IMR-90 (cell line): Measurements from ENCODE around the gene SKAP1. TPM values are rescaled to one million over a fixed set of nuclear protein-coding genes. Genes with fewer than 3 reads are reported as not detected.

Experiments
- ATAC-seq: fragments of 200-7000 bp; cut with Tn5 transposase; 2 replicates; pipeline ENCODE4 v1.9.1; 2020; ENCODE audit warnings: low read depth, mild to moderate bottlenecking, moderate library complexity
- BruUV-seq: library from RNA; stranded (reverse); fragments of 400-500 nt; replicated peaks from 2 replicates; lab custom pipeline; 2021; lab: Mats Ljungman, UMichigan
- CTCF ChIA-PET: fragments of 300-600 bp; formaldehyde crosslinking; extraction: SDS; loops from one replicate; lab custom pipeline; 2021; ENCODE audit warnings: antibody characterized with exemption; lab: Yijun Ruan, JAX
- POLR2A ChIA-PET: fragments of 300-600 bp; sonication (Branson Sonifier 250); formaldehyde crosslinking; loops from one replicate; lab custom pipeline; 2022; ENCODE audit warnings: antibody characterized with exemption; ENCODE audit not compliant: unreplicated experiment; lab: Charles Lee
- DNase-seq: peaks from one replicate; pipeline ENCODE4 v3.0.0; 2013
- H2AFZ ChIP-seq: replicated peaks from 2 replicates; pipeline ENCODE3; 2013; ENCODE audit warnings: low read length, mild to moderate bottlenecking; ENCODE audit not compliant: poor library complexity
- H2AK5ac ChIP-seq: 2 replicates; pipeline ENCODE4 v1.6.1; 2013; ENCODE audit warnings: low read depth, low read length, inconsistent platforms
- H2AK9ac ChIP-seq: replicated peaks from 2 replicates; pipeline ENCODE3; 2013; ENCODE audit warnings: mild to moderate bottlenecking, low read depth, low read length, moderate library complexity; ENCODE audit not compliant: poor library complexity
- H2BK120ac ChIP-seq: 2 replicates; pipeline ENCODE4 v1.6.1; 2013; ENCODE audit warnings: low read depth, low read length, inconsistent platforms
- H2BK15ac ChIP-seq: 3 replicates; pipeline ENCODE4 v1.6.1; 2013; ENCODE audit warnings: low read depth, low read length, inconsistent platforms
- H2BK20ac ChIP-seq: 2 replicates; pipeline ENCODE4 v1.6.1; 2013; ENCODE audit warnings: low read depth, mild to moderate bottlenecking, inconsistent platforms, low read length, moderate library complexity
- H2BK5ac ChIP-seq: 2 replicates; pipeline ENCODE4 v1.6.1; 2013; ENCODE audit warnings: mild to moderate bottlenecking, low read depth, low read length, inconsistent platforms; ENCODE audit not compliant: poor library complexity, severe bottlenecking
- H3K14ac ChIP-seq: replicated peaks from 2 replicates; pipeline ENCODE4 v1.6.1; 2013; ENCODE audit warnings: low read depth, low read length, inconsistent platforms
- H3K18ac ChIP-seq: 2 replicates; pipeline ENCODE4 v1.6.1; 2013; ENCODE audit warnings: low read depth, low read length, control low read depth
- H3K23ac ChIP-seq: 2 replicates; pipeline ENCODE4 v1.6.1; 2013; ENCODE audit warnings: low read depth, low read length, inconsistent platforms
- H3K27ac ChIP-seq: 2 replicates; pipeline ENCODE4 v1.5.1; 2013; ENCODE audit warnings: mild to moderate bottlenecking, control low read depth, low read length; ENCODE audit not compliant: insufficient read depth
- H3K27me3 ChIP-seq: 2 replicates; pipeline ENCODE4 v1.6.1; 2013; ENCODE audit warnings: low read length; ENCODE audit not compliant: control insufficient read depth, insufficient read depth
- H3K36me3 ChIP-seq: 2 replicates; pipeline ENCODE4 v1.6.1; 2013; ENCODE audit warnings: low read length, mixed read lengths; ENCODE audit not compliant: control insufficient read depth, insufficient read depth
- H3K4ac ChIP-seq: 2 replicates; pipeline ENCODE4 v1.6.1; 2013; ENCODE audit warnings: low read depth, low read length, inconsistent platforms
- H3K4me1 ChIP-seq: 2 replicates; pipeline ENCODE4 v1.6.1; 2013; ENCODE audit warnings: low read length, mixed read lengths; ENCODE audit not compliant: control insufficient read depth, insufficient read depth
- H3K4me2 ChIP-seq: 2 replicates; pipeline ENCODE4 v1.6.1; 2013; ENCODE audit warnings: low read depth, mild to moderate bottlenecking, control low read depth, low read length, moderate library complexity
- H3K4me3 ChIP-seq: 2 replicates; pipeline ENCODE4 v1.5.1; 2013; ENCODE audit warnings: low read depth, mild to moderate bottlenecking, control low read depth, low read length, moderate library complexity; ENCODE audit not compliant: insufficient read depth
- H3K56ac ChIP-seq: 2 replicates; pipeline ENCODE4 v1.6.1; 2013; ENCODE audit warnings: low read length, inconsistent platforms; ENCODE audit not compliant: insufficient read depth; ENCODE audit errors: extremely low read depth
- H3K79me1 ChIP-seq, 2 experiments: 2 replicates each; pipeline ENCODE4 v1.6.1; 2013; ENCODE audit warnings: low read length in 2 of 2, inconsistent platforms in 1 of 2, low read depth in 1 of 2
- H3K9ac ChIP-seq: 2 replicates; pipeline ENCODE4 v1.6.1; 2013; ENCODE audit warnings: low read depth, low read length, control low read depth
- H3K9me1 ChIP-seq: 2 replicates; pipeline ENCODE4 v1.6.1; 2013; ENCODE audit warnings: low read length, inconsistent platforms; ENCODE audit not compliant: insufficient read depth
- H3K9me3 ChIP-seq: 2 replicates; pipeline ENCODE4 v1.6.1; 2013; ENCODE audit warnings: low read length; ENCODE audit not compliant: control insufficient read depth, insufficient read depth
- H4K20me1 ChIP-seq: 2 replicates; pipeline ENCODE4 v1.6.1; 2013; ENCODE audit warnings: low read length, inconsistent platforms; ENCODE audit not compliant: insufficient read depth
- H4K5ac ChIP-seq: 2 replicates; pipeline ENCODE4 v1.6.1; 2013; ENCODE audit warnings: mild to moderate bottlenecking, low read depth, low read length, control low read depth
- H4K8ac ChIP-seq, 2 experiments: 2 replicates each; pipeline ENCODE4 v1.6.1; 2013; ENCODE audit warnings: low read depth in 2 of 2, low read length in 2 of 2, control low read depth in 1 of 2, inconsistent platforms in 1 of 2
- H4K91ac ChIP-seq: 2 replicates; pipeline ENCODE4 v1.6.1; 2013; ENCODE audit warnings: low read depth, low read length, inconsistent platforms; ENCODE audit not compliant: insufficient read depth
- BHLHE40 ChIP-seq: fragments of 150-350 bp; IDR thresholded peaks from 2 replicates; pipeline ENCODE4 v1.6.1; 2016; ENCODE audit warnings: mild to moderate bottlenecking, low read depth, low read length
- CHD1 ChIP-seq: IDR thresholded peaks from 2 replicates; pipeline ENCODE4 v1.6.1; 2012; ENCODE audit warnings: low read depth, low read length, improper control_type of control experiment
- FOS ChIP-seq: fragments of 150-350 bp; IDR thresholded peaks from 2 replicates; pipeline ENCODE4 v1.6.1; 2016; ENCODE audit warnings: low read depth, low read length
- MAZ ChIP-seq: IDR thresholded peaks from 2 replicates; pipeline ENCODE4 v1.6.1; 2012; ENCODE audit warnings: low read depth, mild to moderate bottlenecking, low read length, improper control_type of control experiment, moderate library complexity, borderline replicate concordance
- NFE2L2 ChIP-seq: fragments of 150-350 bp; IDR thresholded peaks from 2 replicates; pipeline ENCODE4 v1.6.1; 2016; ENCODE audit warnings: low read depth, mild to moderate bottlenecking, low read length
- USF2 ChIP-seq: fragments of 150-350 bp; IDR thresholded peaks from 2 replicates; pipeline ENCODE4 v1.6.1; 2017; ENCODE audit warnings: mild to moderate bottlenecking, antibody characterized with exemption, low read length, low read depth
- WGBS, 2 experiments: methylation state at CpG; one replicate each; pipeline versions ENCODE4 v1.1.5 to v1.1.7; 2013; ENCODE audit warnings: missing lambda C conversion rate in 2 of 2; ENCODE audit not compliant: insufficient read length in 1 of 2; ENCODE audit errors: extremely low coverage in 2 of 2; 5-methylcytosine and 5-hydroxymethylcytosine counted together
- dilution Hi-C: fragments of 300-500 bp; cut with HindIII; formaldehyde crosslinking; loops from one replicate; pipeline ENCODE4 v1.14.3; 2018; ENCODE audit warnings: low sequenced_read_pairs; ENCODE audit not compliant: unreplicated experiment
- in situ Hi-C: fragments of 300-500 bp; cut with MboI; formaldehyde crosslinking; loops from 3 replicates; pipeline ENCODE4 v1.14.3; 2019; ENCODE audit warnings: low sequenced_read_pairs, inconsistent platforms, mixed read lengths
- intact Hi-C: fragments of 100-400 bp; cut with micrococcal nuclease; formaldehyde crosslinking; loops from 2 replicates; pipeline ENCODE4 v1.10.0; 2022
- polyA plus RNA-seq, 3 experiments: library from polyadenylated mRNA; depleted of rRNA; stranded (reverse); fragments of >200 nt; gene quantifications; 2 replicates each; pipeline ENCODE4 v1.2.3, GENCODE V29; 2012; ENCODE audit warnings: low replicate concordance in 1 of 3
- total RNA-seq: library from RNA; depleted of rRNA; stranded (reverse); fragments of >200 nt; gene quantifications from 2 replicates; pipeline ENCODE4 v1.2.3, GENCODE V29; 2012
- TF ChIP-seq, protein P1 (sequence below): fragments of 150-350 bp; IDR thresholded peaks from 2 replicates; pipeline ENCODE4 v1.6.1; 2016; ENCODE audit warnings: low read depth, mild to moderate bottlenecking, low read length, moderate library complexity, borderline replicate concordance

SKAP1 gene
- total and polyA plus RNA-seq, 2 of the 4 experiments (the other 2 are of a cell fraction), result not detected

GRCh38 chr17:48314716-48315115 lies 115.3 kb downstream of the SKAP1 start:
- Histone ChIP-seq H3K4me3 (no peak overlapping the region), H3K9me3 (no peaks in the 10 kb centered on the region), H4K91ac (no peak overlapping the region), H2BK20ac (no peak overlapping the region), H3K23ac (no peak overlapping the region), H3K27ac (no peak overlapping the region), H3K9me1 (no peaks in the 10 kb centered on the region), H3K18ac (no peak overlapping the region), H3K36me3 (no peaks in the 10 kb centered on the region), H2BK120ac (no peak overlapping the region), H3K79me1 (no peaks in the 10 kb centered on the region), H2AK5ac (no peak overlapping the region), H3K14ac (no peak overlapping the region), H2BK5ac (no peak overlapping the region), H4K20me1 (no peaks in the 10 kb centered on the region; the same call in 1 of the 2 replicates), H3K4ac (no peak overlapping the region), H3K56ac (no peak overlapping the region), H2BK15ac (no peak overlapping the region), H3K4me2 (no peak overlapping the region), H3K4me1 (no peaks in the 10 kb centered on the region), H4K8ac (no peak overlapping the region), H2AK9ac (no peak overlapping the region), H4K5ac (no peak overlapping the region), H3K27me3 (peaks cover 63% of the 10 kb centered on the region), H2AFZ (no peak overlapping the region), H3K9ac (no peak overlapping the region)
- intact Hi-C loops, result no loop called here
- CTCF ChIA-PET, result no interaction called here
- no TSS peak for BruUV-seq
- DNase-seq (no peak), ATAC-seq (no peak)
- 0% methylated on average over 1 of the region's 2 CpGs; no CpG with 5 or more reads in 1 of the 2 experiments for WGBS, 2 experiments
- TF ChIP-seq USF2 (no peak), NFE2L2 (no peak), FOS (no peak), MAZ (no peak), BHLHE40 (no peak), CHD1 (no peak)
- TF ChIP-seq, protein P1, sequence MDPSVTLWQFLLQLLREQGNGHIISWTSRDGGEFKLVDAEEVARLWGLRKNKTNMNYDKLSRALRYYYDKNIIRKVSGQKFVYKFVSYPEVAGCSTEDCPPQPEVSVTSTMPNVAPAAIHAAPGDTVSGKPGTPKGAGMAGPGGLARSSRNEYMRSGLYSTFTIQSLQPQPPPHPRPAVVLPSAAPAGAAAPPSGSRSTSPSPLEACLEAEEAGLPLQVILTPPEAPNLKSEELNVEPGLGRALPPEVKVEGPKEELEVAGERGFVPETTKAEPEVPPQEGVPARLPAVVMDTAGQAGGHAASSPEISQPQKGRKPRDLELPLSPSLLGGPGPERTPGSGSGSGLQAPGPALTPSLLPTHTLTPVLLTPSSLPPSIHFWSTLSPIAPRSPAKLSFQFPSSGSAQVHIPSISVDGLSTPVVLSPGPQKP, result no peak
- in situ Hi-C loops, result no loop called here
- POLR2A ChIA-PET, result no interaction called here
- dilution Hi-C loops, result no loop called here
